Activated naive CD4-positive, alpha-beta T cell treated with anti-CD3 and anti-CD28 coated beads, Interleukin-2, amount 50 U/mL, for 16 hours (primary cell): ENCODE results near the gene ANO7.

Experiments used
- DNase-seq: peaks from one replicate; pipeline ENCODE4 v3.0.0-alpha.2; 2020

The ANO7 gene

DNA sequence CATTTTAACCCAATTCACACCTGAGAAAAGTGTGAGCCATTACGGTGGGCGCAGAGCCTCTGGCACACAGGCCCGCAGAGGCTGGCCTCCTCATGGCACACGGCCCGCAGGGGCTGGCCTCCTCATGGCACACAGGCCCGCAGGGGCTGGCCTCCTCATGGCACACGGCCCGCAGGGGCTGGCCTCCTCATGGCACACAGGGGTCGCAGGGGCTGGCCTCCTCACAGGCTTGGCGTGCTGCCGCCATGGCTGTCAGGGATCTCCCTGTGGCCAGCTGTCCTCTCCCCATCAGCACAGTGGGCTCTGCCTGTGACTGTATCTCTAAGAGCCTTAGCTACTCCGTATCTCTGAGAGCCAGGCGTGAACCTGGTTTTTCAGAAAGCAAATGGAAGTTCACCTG, 24.6 kb downstream of the ANO7 start:
- no peak for DNase-seq

DNA sequence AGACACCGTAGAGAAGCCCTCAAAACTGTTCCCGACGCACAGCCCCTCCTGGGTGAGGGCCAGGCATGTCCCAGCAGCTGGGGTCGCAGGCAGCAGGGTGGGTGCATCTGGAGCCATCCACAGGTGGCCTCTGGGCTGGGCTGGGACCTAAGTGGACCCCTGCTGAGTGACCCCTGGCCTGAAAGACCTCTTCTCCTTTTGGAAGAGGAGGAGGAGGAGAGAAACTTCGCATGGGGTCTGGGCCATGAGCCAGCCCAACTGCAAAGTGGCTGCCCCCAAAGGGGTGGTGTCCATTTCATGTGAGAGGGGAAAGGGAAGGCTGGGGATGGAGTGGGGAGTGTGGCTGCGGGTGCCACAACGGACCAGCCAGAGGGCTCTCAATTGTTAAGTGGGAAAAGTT, 25.1 kb downstream of the ANO7 start:
- no peak for DNase-seq

DNA sequence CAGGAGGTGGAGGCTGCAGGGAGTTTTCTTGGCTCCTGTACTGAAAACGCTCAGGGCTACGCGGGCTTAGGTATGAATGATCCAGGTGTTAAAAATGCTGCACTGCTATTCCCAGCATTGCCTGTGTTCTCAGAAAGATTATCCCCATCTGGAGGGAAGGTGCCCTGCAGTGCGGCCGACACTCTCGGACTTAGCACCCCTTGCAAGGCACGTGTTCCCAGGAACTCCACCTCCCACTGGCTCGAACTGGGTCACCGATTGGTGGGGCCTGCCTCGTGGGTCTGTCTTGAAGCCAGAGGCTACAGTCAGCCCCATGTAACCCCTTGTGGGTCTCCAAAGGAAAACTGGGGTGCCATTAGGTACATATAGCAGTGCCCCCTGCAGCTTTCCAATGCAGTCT, 25.7 kb downstream of the ANO7 start:
- DNase-seq, result no peak

DNA sequence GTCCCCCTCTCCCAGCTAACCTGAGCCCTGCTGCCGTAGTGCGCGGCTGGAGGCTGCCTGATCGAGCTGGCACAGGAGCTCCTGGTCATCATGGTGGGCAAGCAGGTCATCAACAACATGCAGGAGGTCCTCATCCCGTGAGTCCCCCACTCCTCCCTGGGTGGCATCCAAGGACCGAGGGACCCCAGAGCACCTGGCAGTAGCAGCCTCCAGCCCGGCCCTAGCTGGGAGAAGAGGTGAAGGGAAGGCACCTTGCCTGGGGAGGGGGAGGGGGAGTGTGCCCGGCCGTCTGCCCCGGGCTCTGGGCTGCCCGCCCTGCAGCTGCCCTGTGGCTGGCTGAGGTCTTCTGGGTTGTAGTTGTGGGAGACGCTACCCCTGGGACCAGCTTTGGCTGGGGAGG, 26.3 kb downstream of the ANO7 start:
- no peak for DNase-seq

DNA sequence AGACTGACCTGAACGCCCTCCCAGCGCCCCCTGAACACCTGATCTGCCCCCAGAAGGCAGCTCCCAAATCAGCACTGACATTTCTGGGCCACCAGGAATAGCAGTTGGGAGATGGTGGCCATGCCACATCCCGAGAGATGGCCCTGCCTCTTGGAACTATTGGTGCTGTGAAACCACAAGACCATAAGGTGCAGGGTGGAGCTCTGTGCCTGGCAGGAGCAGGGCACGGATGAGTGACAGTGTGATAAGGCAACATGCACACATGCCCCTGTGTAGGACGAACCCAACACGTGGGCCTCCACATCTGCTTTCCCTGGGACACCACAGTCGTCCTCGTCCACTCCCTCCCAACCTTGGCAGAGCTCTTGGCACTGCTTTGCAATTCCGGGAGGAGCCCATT, 26.9 kb downstream of the ANO7 start:
- DNase-seq, result no peak

DNA sequence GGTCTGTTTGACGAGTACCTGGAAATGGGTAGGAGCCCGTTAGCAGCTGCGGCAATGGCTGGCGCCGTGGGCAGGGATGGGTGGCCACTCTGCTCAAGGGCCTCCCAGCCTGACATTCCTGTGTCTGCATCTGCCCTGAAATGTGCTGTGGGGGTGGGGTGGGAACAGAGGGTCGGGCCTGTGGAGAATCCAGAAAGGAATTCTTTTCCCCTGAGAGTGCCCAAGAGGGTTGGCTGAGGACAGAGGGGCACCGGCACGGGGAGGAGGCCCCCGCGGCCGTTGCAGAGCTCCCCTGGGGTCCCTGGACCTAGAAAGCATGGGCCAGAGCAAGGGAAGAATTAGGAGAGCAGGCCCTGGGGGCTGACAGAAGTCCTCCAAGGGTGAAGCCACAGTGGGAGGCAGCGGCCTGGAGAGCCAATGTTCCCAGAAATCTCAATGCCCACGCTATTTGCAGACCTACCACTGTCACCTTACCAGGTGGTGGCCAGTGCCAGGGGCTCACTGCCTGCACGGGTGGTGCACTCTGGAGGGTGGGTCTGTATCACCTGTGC, 27.8 kb downstream of the ANO7 start:
- DNase-seq, result no peak

DNA sequence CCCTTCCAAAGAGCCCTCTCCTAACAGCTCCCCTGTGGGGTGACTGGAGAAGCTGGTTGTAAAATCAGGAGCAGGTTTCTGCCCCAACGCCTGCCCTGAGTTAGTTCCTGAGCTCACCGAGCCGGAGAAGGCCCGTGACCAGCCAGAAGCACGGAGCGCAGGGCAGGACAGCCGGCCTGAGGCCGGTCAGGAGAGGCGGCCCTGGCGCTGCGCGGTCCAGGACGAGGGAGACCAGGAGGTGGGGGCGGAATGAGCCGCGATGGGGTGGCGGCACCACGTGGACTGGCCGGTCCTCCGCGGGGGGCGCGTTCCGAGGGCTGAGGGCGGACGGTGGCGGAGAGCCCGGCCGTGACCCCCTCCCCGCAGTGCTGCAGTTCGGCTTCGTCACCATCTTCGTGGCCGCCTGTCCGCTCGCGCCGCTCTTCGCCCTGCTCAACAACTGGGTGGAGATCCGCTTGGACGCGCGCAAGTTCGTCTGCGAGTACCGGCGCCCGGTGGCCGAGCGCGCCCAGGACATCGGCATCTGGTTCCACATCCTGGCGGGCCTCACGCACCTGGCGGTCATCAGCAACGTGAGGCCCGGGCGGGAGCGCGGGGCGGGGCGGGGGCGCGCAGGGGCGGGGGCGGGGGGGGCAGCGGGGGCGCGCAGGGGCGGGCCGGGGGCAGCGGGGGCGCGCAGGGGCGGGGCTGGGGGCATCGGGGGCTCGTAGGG, 29.0 kb downstream of the ANO7 start:
- DNase-seq, result no peak

DNA sequence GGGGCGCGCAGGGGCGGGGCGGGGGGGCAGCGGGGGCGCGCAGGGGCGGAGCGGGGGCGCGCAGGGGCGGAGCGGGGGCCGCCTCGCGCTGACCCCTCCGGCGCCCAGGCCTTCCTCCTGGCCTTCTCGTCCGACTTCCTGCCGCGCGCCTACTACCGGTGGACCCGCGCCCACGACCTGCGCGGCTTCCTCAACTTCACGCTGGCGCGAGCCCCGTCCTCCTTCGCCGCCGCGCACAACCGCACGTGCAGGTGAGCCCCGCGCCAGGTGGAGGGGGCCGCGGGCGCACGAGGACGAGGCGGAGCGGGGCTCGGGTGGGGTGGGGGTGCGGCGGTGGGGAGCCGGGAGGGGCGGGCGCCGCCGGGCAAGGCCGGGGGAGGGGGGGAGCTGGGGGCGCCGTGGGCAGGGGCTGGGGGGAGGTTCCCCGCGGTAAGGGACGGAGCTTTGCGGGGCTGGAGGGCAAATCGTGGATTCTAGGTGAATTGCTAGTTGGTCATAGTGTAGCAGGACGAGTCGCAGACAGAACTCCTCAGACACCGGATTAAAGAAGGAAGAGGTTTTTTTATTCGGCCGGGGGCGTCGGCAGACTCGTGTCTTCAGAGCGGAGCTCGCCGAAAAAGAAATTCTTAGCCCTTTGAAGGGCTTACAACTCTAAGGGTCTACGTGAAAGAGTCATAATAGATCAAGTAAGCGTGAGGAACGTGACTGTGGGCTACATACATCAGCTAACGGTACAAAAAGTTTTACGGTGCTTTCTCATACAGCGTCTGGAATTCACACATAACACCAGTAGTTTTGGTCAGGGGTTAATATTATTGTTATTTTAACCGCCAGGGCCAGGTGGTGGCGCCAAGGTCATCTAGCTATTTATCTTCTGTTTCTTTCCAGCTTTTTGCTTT, 29.9 kb downstream of the ANO7 start:
- peak; percentile 48 for DNase-seq

DNA sequence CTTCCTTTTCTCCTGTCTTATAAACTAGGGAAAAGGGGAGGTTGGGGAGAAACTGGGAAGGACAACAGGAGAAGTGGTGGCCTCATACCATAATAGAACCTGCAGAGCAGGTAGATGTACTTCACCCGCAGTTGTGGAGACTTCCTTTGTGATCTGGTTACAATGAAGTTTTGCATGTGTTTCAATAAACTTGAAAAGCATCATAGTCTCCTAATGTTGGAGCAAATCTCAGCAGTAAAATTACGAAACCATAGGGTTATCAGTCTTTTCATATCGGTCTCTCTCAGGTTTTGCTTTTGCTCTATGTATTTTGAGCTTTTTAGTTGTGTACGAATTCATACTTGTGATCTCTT, 30.5 kb downstream of the ANO7 start:
- no peak for DNase-seq

DNA sequence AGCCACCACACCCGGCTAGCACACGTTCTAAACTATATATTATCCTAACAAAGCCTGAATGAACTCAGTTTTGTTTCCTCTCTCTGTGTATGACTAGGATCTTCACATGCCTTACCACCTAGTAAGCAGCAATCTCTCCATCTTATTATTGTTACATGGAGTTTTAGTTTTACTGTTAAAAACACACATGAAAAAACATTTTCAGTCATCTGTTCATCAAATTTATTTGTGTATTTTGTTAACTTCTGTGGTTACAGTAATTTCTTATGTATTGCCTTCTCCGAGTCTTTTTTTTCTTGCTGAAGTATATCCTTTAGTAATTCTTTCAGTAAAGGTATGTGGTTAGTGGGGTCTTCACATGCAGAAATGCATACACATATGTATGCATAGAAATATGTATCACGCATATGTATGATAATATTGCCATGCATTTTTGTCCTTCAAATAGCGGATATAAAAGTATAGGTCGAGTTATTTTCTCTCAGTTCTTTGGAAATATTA, 31.4 kb downstream of the ANO7 start:
- no peak for DNase-seq

DNA sequence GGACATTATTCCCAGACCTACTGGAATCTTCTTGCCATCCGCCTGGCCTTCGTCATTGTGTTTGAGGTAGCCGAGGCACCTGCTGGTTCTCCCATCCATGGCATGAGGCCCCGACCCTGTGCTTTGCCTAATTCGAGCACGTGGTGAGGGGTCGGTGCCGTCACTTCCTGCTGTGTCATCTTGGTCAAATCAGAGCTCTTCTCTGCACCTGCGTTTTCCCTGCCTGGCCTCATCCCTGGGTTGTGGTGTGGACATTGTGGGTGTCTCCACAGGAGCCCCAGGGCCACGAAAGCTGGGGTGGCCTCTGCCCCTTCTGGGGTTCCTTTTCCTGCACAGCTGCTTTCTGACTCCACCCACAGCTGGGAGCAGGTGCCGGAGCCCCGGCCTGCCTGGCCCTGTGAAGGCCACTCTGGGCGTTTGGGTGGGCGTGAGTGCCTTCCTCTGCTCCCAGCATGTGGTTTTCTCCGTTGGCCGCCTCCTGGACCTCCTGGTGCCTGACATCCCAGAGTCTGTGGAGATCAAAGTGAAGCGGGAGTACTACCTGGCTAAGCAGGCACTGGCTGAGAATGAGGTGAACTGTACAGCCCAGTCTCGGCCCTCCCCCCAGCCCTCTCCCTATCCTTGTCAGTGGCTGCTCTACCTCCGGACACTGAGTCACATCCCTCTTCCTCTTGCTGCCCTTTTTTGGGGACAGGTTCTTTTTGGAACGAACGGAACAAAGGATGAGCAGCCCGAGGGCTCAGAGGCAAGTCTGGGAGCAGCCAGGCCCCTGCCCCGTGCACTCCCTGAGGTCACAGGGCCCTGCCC, 34.9 kb downstream of the ANO7 start:
- DNase-seq, result no peak

DNA sequence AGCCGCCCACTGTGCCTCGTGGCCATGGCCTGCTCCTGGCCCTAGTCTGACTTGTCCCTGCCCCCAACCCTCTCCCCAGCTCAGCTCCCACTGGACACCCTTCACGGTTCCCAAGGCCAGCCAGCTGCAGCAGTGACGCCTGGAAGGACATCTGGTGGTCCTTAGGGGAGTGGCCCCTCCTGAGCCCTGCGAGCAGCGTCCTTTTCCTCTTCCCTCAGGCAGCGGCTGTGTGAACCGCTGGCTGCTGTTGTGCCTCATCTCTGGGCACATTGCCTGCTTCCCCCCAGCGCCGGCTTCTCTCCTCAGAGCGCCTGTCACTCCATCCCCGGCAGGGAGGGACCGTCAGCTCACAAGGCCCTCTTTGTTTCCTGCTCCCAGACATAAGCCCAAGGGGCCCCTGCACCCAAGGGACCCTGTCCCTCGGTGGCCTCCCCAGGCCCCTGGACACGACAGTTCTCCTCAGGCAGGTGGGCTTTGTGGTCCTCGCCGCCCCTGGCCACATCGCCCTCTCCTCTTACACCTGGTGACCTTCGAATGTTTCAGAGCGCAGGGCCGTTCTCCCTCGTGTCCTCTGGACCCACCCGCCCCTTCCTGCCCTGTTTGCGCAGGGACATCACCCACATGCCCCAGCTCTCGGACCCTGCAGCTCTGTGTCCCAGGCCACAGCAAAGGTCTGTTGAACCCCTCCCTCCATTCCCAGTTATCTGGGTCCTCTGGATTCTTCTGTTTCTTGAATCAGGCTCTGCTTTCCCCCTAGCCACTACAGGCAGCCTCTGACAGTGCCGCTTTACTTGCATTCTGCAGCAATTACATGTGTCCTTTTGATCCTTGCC, 35.8 kb downstream of the ANO7 start:
- no peak for DNase-seq

DNA sequence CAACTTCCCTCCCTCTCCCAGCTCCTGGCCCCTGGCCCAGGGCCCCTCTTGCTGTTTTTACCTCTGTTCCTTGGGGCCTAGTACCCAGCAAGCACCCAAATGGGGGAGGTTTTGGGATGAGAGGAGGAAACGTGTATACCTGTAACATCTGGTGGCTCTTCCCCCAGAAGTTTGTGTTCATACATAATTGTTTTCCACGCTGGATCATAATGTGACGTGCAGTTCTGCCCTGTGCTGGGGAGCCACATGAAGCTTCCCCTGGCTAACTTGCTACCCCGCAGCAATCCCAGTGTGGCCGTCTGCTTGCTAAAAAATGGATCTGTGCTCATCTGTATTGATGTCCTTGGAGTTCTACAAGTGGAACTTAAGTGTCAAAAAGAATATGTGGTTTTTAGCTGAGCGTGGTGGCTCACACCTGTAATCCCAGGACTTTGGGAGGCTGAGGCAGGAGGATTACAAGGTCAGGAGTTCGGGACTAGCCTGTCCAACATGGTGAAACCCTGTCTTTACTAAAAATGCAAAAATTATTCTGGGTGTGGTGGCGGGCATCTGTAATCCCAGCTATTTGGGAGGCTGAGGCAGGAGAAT, 36.5 kb downstream of the ANO7 start:
- no peak for DNase-seq

DNA sequence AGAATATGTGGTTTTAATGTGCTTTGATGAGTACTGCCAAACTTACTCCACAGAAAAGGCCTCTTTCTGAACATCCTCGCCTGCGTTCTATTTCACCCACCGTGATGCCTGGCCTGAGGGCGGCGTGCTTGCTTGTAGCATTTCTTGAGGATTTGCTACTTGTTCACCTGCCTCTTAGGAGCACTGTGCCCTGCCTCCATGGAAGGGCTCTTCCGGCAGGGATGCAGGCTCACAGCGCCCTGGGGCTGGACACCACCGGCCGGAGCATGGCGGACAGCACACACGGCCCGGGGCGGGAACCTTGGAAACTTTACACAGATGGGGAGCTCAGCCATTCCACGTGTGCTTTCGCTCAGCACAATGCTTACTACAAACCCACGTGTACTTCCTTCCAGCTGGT, 37.1 kb downstream of the ANO7 start:
- DNase-seq, result no peak

DNA sequence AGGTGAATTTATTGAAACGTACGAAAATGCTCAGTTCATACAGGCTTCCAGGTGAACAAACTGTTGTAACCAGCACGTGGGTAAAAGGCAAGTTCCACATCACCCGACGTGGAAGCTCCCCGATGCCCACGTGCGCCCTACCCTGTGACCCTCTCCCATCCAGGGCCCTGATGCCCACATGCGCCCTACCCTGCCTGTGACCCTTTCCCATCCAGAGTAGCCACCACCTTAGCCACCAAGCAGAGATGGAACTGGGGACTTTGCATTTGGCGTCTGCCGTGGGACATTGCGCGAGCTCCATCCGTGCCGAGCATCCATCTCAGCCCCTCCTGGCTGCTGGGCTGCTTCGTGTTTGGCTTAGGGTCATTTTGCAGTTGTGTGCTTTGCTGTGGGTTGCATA, 37.5 kb downstream of the ANO7 start:
- DNase-seq, result no peak

DNA sequence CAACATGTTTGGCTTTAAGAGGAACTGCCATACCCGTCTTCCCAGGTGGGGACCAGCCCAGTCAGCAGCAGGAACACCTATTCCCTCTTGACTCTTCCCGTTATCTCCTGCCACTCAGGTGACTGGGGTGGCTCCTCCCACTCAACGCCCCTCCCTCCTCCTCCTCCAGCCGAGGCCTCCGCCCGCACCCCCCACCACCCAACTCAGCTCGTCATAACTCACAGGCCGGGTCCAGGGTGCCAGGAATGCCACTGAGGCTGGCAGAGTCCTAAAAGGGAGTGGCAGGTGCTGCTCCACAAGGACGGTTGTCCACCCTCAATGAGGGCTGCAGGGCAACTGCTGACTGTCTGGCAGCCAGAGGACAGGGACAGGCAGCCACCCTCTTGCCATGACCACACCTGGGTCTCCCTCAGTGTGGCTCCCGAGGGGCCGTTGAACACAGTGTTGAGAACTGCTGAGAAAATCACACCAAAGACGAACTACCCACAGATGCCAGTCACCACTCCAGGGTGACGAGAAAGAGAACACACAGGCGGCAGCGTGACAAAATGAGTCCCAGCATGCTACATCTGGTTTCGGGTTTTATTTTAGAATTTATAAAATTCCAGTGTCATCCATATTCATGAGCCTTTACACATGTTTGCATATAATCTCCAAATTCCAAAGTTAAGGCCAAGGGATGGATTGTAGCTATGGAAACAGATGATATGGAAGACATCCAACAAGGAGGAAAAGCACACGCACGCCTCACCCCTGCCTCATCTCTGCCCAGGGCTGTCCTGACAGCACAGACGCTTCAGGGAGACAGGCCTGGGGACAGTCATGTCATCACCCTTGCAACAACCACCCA, 38.5 kb downstream of the ANO7 start:
- no peak for DNase-seq

DNA sequence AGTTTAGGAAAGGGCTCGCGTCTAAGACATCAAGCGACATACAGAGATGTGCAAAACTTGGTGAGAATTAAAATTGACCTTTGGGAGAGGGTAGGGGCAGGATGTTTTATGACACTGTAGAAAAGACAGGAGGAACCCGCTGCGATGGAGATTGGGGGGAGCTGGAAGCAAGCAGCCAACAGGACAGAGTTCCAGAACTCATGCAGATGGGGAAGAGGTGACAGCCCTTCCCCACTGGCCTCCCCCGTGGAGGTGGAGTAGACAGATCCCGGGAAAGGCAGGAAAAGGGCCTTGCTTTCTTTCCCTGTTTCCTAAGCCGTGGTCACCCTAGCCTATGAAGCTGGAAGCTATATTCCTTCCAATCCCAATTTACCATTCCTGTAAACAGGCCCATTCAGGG, 39.1 kb downstream of the ANO7 start:
- no peak for DNase-seq

DNA sequence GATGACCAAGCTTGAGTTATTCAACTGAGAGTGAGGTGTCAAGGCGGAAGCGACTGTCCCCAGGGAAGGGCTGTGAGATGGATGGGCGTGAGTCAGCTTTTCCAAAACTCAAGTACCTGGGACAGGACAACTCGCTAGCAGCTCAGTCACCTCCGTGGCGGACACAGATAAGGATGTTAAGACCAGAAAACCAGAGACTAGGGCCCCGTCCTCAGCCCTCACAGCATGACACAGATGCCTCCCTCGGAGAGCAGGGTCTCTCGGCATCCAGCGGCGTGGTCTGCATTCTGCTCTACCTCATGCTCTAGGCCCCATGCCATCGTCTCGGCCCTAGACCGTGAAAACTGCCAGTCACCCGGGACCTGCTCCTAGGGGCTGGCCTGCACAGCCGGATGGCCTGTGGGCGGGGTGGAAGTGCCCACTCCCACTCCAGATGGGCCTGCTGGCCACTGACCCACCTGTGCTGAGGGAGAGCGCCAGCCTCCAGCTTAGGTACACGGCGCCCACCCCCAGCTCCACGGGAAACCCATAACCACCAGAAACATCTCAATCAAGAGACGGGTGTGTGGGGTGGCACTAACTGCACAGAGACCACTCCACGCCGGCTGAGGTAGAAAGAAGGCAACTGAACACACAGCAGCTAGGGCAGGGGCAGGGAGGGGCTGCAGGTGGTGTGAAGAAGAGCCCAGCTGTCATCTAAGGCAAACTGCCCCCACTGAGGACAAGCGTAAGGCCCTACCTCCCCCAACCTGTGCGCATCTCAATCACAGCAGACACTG, 39.8 kb downstream of the ANO7 start:
- no peak for DNase-seq

DNA sequence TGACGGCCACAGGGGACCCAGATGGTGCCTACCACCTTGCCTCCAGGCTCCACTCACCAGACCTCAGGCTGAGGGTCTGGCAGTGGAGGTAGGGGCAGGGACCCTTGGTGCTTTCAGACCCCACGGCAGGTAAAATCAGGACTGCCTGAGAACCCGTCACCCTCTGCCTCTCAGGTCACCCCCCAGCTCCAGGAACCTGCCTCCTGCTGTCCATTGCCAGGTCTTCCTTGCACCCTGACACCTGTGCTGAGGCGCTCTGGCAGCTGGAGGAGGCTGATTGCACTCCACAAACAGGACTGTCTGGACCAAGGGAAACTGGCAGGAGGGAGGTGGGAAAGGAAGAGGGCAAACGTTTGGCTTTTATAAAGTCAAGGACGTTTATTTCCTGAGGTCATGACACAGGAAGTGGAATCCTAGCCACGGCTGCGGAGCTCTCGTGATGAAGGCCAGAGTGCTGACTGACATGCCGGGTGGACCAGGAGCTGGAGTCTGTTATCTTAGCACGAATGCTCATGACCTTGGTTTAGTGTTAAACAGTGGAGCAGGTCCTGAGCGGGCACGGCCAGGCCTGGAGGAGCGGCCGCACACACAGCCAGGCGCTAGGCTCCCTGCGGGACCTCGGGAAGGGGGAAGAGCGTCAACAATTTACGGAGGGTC, 40.5 kb downstream of the ANO7 start:
- DNase-seq, result no peak
